Small intestine (tissue), 7 donors: ENCODE results near the gene FBXO39. TPM values are rescaled to one million over a fixed set of nuclear protein-coding genes. Genes with fewer than 3 reads are reported as not detected.
"Not testable (repeated sequence)": the region's sequence is repeated elsewhere in the genome, so short reads cannot be mapped to it uniquely, and the experiment has no call there.

Experiments used
- DNase-seq, 2 donors: peaks; one replicate each; pipeline versions ENCODE4 v3.0.0 to v3.0.0-alpha.2; 2013
- FAIRE-seq: peaks from 2 replicates; lab custom pipeline; 2012; peaks lifted over from hg19 to GRCh38; lab: Jason Lieb, UNC
- H3K27ac ChIP-seq, 3 donors: one replicate each; pipeline ENCODE4 v1.5.1; 2013; ENCODE audit warnings: low read length in 2 of 3, mild to moderate bottlenecking in 2 of 3, control low read depth in 1 of 3, inconsistent platforms in 1 of 3, low read depth in 1 of 3, moderate library complexity in 1 of 3
- H3K27me3 ChIP-seq, 3 donors: one replicate each; pipeline ENCODE4 v1.6.1; 2013; ENCODE audit warnings: low read length in 3 of 3, inconsistent platforms in 1 of 3; ENCODE audit not compliant: control insufficient read depth in 3 of 3, insufficient read depth in 3 of 3
- H3K36me3 ChIP-seq, 3 donors: one replicate each; pipeline ENCODE4 v1.6.1; 2013; ENCODE audit warnings: low read length in 3 of 3, inconsistent platforms in 1 of 3, low read depth in 1 of 3, mild to moderate bottlenecking in 1 of 3, moderate library complexity in 1 of 3; ENCODE audit not compliant: control insufficient read depth in 3 of 3, insufficient read depth in 2 of 3
- H3K4me1 ChIP-seq, 3 donors: one replicate each; pipeline ENCODE4 v1.6.1; 2013; ENCODE audit warnings: low read length in 2 of 3, inconsistent platforms in 1 of 3, low read depth in 1 of 3, mild to moderate bottlenecking in 1 of 3, moderate library complexity in 1 of 3; ENCODE audit not compliant: control insufficient read depth in 3 of 3, insufficient read depth in 2 of 3
- H3K4me3 ChIP-seq, 3 donors: one replicate each; pipeline ENCODE4 v1.5.1; 2013; ENCODE audit warnings: low read length in 3 of 3, control low read depth in 1 of 3, inconsistent platforms in 1 of 3, low read depth in 1 of 3, mild to moderate bottlenecking in 1 of 3, moderate library complexity in 1 of 3
- H3K9me3 ChIP-seq, 2 donors: one replicate each; pipeline ENCODE4 v1.6.1; 2013; ENCODE audit warnings: low read depth in 1 of 2, low read length in 1 of 2; ENCODE audit not compliant: control insufficient read depth in 2 of 2, insufficient read depth in 1 of 2
- WGBS, 3 donors: extraction: QIAGEN DNeasy Blood & Tissue Kit; methylation state at CpG; one replicate each; pipeline ENCODE4 v1.1.7; 2013; 5-methylcytosine and 5-hydroxymethylcytosine counted together
- polyA plus RNA-seq, 4 donors: library from polyadenylated mRNA; stranded (reverse) in 3 of 4; unstranded in 1 of 4; fragments of 200-250 nt in 3 of 4; fragments of 120-200 nt in 1 of 4; gene quantifications; one replicate each; pipeline versions ENCODE4 v1.2.1 to v1.2.3, GENCODE V29; 2013
- donor health status: healthy with polysubstance abuse.
- donor health status: control.
- donor health status: control.
- donor health status: Bipolar disorder and iron deficiency.
- donor health status: healthy.

Gene FBXO39
- polyA plus RNA-seq, 4 donors, result 0.66 to 1.2 TPM; not detected in 2

DNA sequence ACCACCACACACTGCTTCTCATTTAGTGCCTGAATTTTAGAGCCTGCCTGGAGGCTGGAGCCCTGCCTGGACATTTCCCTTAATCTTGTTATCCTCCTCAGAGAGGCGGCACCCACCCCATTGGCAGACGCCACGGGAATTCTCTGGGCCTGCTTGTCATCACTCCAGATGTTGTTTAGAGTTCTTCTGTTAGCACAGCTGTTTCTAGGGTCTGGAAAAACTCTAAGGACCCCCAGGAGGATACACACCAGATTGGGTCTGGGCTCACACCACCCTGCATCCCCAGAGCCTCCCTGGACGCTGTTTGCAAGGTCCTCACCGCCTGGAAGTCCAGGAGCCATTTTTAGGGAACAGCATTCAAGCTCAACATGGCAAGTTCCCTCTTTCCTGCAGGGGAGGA lies 20.7 kb upstream of the FBXO39 start:
- DNase-seq (no peak), FAIRE-seq (no peak)
- Histone ChIP-seq H3K27ac (peak overlapping the region; percentile 57 to 97 (median 86)), H3K4me1 (peaks cover 0 to 17% (median 0%) of the 10 kb centered on the region in 3 donors), H3K9me3 (no peaks in the 10 kb centered on the region), H3K27me3 (no peaks in the 10 kb centered on the region), H3K4me3 (peak overlapping the region; percentile 56 to 67 (median 64)), H3K36me3 (peaks cover 0 to 18% (median 7%) of the 10 kb centered on the region in 3 donors)
- WGBS, 3 donors, result 59 to 85% (median 83%) methylated on average over 5 of the region's 5 CpGs

DNA sequence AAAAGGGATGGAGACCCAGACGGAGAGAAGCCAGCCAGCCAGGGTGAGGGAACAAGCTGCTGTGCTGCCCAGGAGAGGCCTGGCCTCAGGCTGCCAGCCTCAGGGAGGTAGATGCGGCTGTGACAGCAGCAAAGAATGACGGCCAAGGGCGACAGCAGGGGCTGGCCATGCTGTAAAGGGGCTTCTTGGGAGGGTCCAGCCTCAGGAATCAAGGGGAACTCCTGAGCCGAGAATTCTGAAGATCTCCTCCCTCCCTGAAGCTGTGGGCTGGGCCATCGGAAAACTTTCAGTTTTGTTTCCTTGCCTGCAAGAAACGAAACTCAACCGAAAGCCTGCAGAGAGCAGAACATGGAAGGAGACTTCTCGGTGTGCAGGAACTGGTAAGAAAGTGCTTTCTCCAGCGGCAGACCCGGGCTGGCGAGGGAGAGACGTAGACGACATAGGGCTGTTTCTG lies 20.3 kb upstream of the FBXO39 start, which contains the start of gene XAF1:
Gene XAF1 (plus strand): TSS at position 316 of the 454 bp plus-strand sequence. CDS start 33 bp downstream, at position 349.
- 1 to 7% (median 6%) methylated on average over 14 of the region's 14 CpGs for WGBS, 3 donors
- Histone ChIP-seq H3K27me3 (no peaks in the 10 kb centered on the region), H3K36me3 (peaks cover 0 to 23% (median 11%) of the 10 kb centered on the region in 3 donors), H3K9me3 (no peaks in the 10 kb centered on the region), H3K27ac (peak within 1 kb of the TSS; percentile 57 to 97 (median 86)), H3K4me1 (peaks cover 0 to 17% (median 0%) of the 10 kb centered on the region in 3 donors), H3K4me3 (peak within 1 kb of the TSS; percentile 56 to 67 (median 64))
- peak; percentile 76 to 82 for DNase-seq
- FAIRE-seq, result no peak

DNA sequence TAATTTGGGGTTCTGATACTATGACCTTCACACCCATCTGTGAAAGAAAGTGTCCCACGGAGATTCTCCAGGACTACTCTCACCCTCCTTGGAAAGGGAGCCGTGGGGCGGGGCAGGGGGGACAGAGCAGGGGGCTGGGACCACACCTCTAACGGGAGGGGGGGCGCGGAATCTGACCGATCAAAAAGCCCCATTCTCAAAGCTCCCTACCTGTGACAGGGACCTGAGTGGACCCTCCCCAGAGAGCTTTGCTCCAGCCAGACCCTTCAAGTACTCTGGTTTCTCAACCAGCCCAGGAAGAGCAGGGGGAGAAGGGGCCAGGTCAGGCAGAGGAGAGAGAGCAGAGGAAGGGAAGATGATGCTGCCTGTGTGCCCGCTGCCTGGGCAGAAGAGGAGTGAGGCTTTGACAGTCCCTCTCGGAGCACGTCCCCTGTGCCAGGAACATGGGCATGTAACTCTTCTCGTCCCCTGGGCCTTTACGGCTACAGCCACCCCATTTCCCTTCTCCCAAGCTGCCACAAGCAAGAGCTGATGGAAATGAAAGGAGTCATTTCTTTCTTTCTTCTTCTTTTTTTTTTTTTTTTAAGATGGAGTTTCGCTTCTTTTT lies 19.5 kb upstream of the FBXO39 start:
- H3K27me3 ChIP-seq, result no peaks in the 10 kb centered on the region
- H3K36me3 ChIP-seq, result peaks cover 0 to 27% (median 11%) of the 10 kb centered on the region in 3 donors
- H3K9me3 ChIP-seq, result no peaks in the 10 kb centered on the region
- H3K4me1 ChIP-seq, result peaks cover 0 to 17% (median 0%) of the 10 kb centered on the region in 3 donors
- 8 to 20% (median 9%) methylated on average over 13 of the region's 13 CpGs for WGBS, 3 donors
- FAIRE-seq (no peak), DNase-seq (peak in 1 of 2 donors; percentile 11)
- peak overlapping the region; percentile 56 to 67 (median 64) for H3K4me3 ChIP-seq
- H3K27ac ChIP-seq, result peak overlapping the region; percentile 1 to 97 (median 86)

DNA sequence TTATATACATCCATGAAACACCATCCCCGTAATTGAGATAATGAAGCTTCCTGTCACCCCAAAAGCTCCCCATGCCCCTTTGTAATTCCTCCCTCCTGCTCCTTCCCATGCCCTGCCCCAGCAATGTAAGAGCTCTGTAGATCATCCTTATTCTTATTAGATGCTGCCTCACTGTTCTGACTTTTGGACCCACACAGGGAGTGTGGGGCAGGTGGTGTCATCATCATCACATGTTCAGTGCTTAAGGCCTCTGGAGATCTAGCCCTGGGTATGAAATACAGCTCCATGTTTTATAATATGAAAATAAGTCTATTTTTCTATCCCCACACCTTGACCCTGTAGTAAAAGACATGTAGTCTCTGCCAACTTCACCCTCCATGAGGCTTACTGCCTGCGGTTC lies 18.3 kb upstream of the FBXO39 start:
- H3K9me3 ChIP-seq, result no peaks in the 10 kb centered on the region
- no peak overlapping the region for H3K4me3 ChIP-seq
- H3K36me3 ChIP-seq, result peaks cover 3 to 35% (median 15%) of the 10 kb centered on the region in 3 donors
- WGBS, 3 donors, result 91 to 100% (median 98%) methylated on average over 2 of the region's 2 CpGs
- no peak for FAIRE-seq
- no peak overlapping the region for H3K27ac ChIP-seq
- H3K27me3 ChIP-seq, result no peaks in the 10 kb centered on the region
- DNase-seq, result peak; percentile 6 to 72
- peaks cover 0 to 17% (median 0%) of the 10 kb centered on the region in 3 donors for H3K4me1 ChIP-seq

DNA sequence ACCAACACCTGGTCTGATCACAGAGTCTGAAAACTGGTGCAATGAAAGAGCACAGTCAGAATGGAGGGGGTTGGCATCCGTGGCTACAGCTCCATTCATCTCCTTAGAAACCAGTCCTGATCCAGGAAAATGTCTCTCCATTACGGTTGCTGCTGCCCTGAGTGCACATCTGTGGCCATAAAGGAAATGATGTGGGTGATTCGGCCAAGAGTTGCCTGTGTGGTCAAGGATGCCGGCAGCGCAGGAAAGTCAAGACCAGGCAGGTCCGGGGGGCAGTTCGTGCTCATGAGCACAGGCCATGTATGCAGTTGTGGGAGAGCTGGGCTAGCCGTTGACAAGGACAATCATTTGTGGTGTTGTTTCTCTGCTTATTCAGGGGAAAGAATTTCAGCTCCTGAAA lies 14.2 kb upstream of the FBXO39 start:
- H3K36me3 ChIP-seq, result peaks cover 16 to 43% (median 29%) of the 10 kb centered on the region in 3 donors
- H3K27ac ChIP-seq, result no peak overlapping the region
- no peaks in the 10 kb centered on the region for H3K9me3 ChIP-seq
- 87 to 92% (median 92%) methylated on average over 8 of the region's 8 CpGs for WGBS, 3 donors
- no peaks in the 10 kb centered on the region for H3K27me3 ChIP-seq
- DNase-seq (no peak), FAIRE-seq (no peak)
- H3K4me1 ChIP-seq, result peaks cover 0 to 9% (median 0%) of the 10 kb centered on the region in 3 donors
- no peak overlapping the region for H3K4me3 ChIP-seq

DNA sequence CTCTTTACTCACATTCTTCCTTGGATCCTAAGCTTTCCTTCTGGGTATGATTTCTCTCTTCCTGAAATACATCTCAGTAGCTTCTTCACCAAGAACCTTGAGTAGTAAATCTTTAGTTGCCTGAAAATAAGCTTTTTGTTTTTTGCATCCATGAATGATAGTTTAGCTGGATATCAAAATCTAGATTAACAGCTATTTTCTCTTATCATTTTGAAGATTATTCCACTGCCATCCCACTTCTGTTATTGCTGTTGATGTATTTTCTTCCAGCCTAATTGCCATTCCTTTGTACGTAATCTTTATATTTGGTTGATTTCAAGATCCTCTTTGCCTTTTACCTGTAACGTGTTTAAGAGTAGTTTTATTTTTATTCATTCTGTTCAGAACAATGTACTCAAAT lies 7.6 kb upstream of the FBXO39 start:
- DNase-seq, result no peak
- Histone ChIP-seq H3K9me3 (peaks cover 0 to 11% of the 10 kb centered on the region in 2 donors), H3K27ac (no peak overlapping the region), H3K36me3 (peaks cover 23 to 47% (median 36%) of the 10 kb centered on the region in 3 donors), H3K4me3 (no peak overlapping the region), H3K27me3 (no peaks in the 10 kb centered on the region), H3K4me1 (no peaks in the 10 kb centered on the region)
- no peak for FAIRE-seq
- WGBS, 3 donors, result 96 to 99% (median 99%) methylated on average over 2 of the region's 2 CpGs

DNA sequence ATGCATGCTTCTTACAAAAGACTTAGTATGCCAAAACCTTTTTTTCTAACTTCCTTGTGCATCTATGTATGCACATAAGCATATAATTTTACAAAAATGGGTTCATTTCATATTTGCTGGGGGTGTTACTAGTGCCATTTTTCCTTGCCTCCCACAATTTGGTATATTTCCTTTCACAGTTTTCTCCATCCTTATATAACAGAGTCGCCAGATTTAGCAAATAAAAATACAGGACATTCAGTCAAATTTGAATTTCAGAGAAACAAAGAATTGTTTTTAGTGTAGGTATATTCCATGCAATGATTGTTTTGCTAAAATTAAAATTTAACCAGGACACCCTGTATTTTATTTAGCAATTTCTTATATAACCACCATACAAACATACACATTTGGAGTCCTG lies 4.0 kb upstream of the FBXO39 start:
- no peak for DNase-seq
- H3K9me3 ChIP-seq, result peaks cover 0 to 24% of the 10 kb centered on the region in 2 donors
- no peak overlapping the region for H3K4me3 ChIP-seq
- no peak overlapping the region for H3K27ac ChIP-seq
- WGBS, 3 donors, result 94 to 97% (median 95%) methylated on average over 1 of the region's 1 CpG
- H3K4me1 ChIP-seq, result no peaks in the 10 kb centered on the region
- peaks cover 17 to 39% (median 21%) of the 10 kb centered on the region in 3 donors for H3K36me3 ChIP-seq
- peaks cover 0 to 14% (median 0%) of the 10 kb centered on the region in 3 donors for H3K27me3 ChIP-seq
- peak; percentile 15 for FAIRE-seq

DNA sequence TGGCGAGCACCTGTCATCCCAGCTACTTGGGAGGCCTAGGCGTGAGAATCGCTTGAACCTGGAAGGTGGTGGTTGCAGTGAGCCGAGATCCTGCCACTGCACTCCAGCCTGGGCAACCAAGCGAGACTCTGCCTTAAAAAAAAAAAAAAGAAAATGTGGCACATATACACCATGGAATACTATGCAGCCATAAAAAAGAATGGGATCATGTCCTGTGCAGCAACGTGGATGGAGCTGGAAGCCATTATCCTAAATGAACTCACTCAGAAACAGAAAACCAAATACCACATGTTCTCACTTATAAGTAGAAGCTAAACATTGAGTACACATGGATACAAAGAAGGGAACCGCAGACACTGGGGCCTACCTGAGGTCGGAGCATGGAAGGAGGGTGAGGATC lies 1.1 kb upstream of the FBXO39 start:
- not testable (repeated sequence) for H3K4me3 ChIP-seq, FAIRE-seq, H3K4me1 ChIP-seq, DNase-seq, H3K27ac ChIP-seq
- H3K9me3 ChIP-seq, result peaks cover 0 to 20% of the 10 kb centered on the region in 2 donors
- 94 to 98% (median 97%) methylated on average over 8 of the region's 8 CpGs for WGBS, 3 donors
- H3K27me3 ChIP-seq, result peaks cover 0 to 14% (median 0%) of the 10 kb centered on the region in 3 donors
- peaks cover 13 to 25% (median 16%) of the 10 kb centered on the region in 3 donors for H3K36me3 ChIP-seq
